HEK293 (cell line): ENCODE results near the gene AVPR1B.

Experiments
- MYNN ChIP-seq: fragments of 450-650 bp; formaldehyde crosslinking; IDR thresholded peaks from 2 replicates; pipeline ENCODE4 v1.5.1; 2016; ENCODE audit warnings: missing biosample characterization, missing genetic modification characterization, borderline replicate concordance
- OVOL3 ChIP-seq: fragments of 450-650 bp; formaldehyde crosslinking; IDR thresholded peaks from 2 replicates; pipeline ENCODE4 v1.5.1; 2016; ENCODE audit warnings: missing biosample characterization, missing genetic modification characterization
- PRDM1 ChIP-seq: fragments of 450-650 bp; formaldehyde crosslinking; IDR thresholded peaks from 2 replicates; pipeline ENCODE4; 2016; ENCODE audit warnings: missing biosample characterization, missing genetic modification characterization
- YY1 ChIP-seq: fragments of 450-650 bp; formaldehyde crosslinking; IDR thresholded peaks from 2 replicates; pipeline ENCODE4 v1.5.1; 2018; ENCODE audit warnings: missing biosample characterization, missing genetic modification characterization
- ZNF121 ChIP-seq: fragments of 450-650 bp; formaldehyde crosslinking; IDR thresholded peaks from 2 replicates; pipeline ENCODE4 v1.5.1; 2016; ENCODE audit warnings: missing biosample characterization, missing genetic modification characterization
- ZNF175 ChIP-seq: fragments of 450-650 bp; formaldehyde crosslinking; IDR thresholded peaks from 2 replicates; pipeline ENCODE4 v1.5.1; 2016; ENCODE audit warnings: missing biosample characterization, missing genetic modification characterization
- ZNF302 ChIP-seq: fragments of 450-650 bp; formaldehyde crosslinking; IDR thresholded peaks from 2 replicates; pipeline ENCODE4 v1.5.1; 2016; ENCODE audit warnings: missing biosample characterization, missing genetic modification characterization, low read depth
- ZNF510 ChIP-seq: fragments of 450-650 bp; formaldehyde crosslinking; IDR thresholded peaks from 2 replicates; pipeline ENCODE4 v1.5.1; 2018; ENCODE audit warnings: mild to moderate bottlenecking, missing genetic modification characterization, missing biosample characterization; ENCODE audit not compliant: insufficient replicate concordance
- ZNF549 ChIP-seq: fragments of 450-650 bp; IDR thresholded peaks from 2 replicates; pipeline ENCODE4 v1.5.1; 2018; ENCODE audit warnings: missing biosample characterization, missing genetic modification characterization, mild to moderate bottlenecking, inconsistent platforms, moderate library complexity
- ZNF629 ChIP-seq: fragments of 450-650 bp; formaldehyde crosslinking; IDR thresholded peaks from 2 replicates; pipeline ENCODE4 v1.5.1; 2017; ENCODE audit warnings: missing biosample characterization, missing genetic modification characterization
- ZNF792 ChIP-seq: fragments of 450-650 bp; formaldehyde crosslinking; IDR thresholded peaks from 2 replicates; pipeline ENCODE4 v1.5.1; 2016; ENCODE audit warnings: missing biosample characterization, missing genetic modification characterization
- TF ChIP-seq, protein P1 (sequence below): fragments of 450-650 bp; formaldehyde crosslinking; IDR thresholded peaks from 2 replicates; pipeline ENCODE4 v1.5.1; 2016; ENCODE audit warnings: missing biosample characterization, missing genetic modification characterization

GRCh38 chr1:206097381-206097780, 19.8 kb downstream of the AVPR1B start:
- TF ChIP-seq ZNF510 (tag by site-specific recombination) (no peak), ZNF549 (tag by site-specific recombination) (no peak), ZNF302 (tag by site-specific recombination) (no peak), ZNF175 (tag by site-specific recombination) (no peak), ZNF792 (tag by site-specific recombination) (no peak), MYNN (tag by site-specific recombination) (no peak), OVOL3 (tag by site-specific recombination) (no peak), YY1 (tag by site-specific recombination) (no peak), PRDM1 (tag by site-specific recombination) (no peak), ZNF629 (tag by site-specific recombination) (no peak), ZNF121 (no peak)
- TF ChIP-seq, protein P1, sequence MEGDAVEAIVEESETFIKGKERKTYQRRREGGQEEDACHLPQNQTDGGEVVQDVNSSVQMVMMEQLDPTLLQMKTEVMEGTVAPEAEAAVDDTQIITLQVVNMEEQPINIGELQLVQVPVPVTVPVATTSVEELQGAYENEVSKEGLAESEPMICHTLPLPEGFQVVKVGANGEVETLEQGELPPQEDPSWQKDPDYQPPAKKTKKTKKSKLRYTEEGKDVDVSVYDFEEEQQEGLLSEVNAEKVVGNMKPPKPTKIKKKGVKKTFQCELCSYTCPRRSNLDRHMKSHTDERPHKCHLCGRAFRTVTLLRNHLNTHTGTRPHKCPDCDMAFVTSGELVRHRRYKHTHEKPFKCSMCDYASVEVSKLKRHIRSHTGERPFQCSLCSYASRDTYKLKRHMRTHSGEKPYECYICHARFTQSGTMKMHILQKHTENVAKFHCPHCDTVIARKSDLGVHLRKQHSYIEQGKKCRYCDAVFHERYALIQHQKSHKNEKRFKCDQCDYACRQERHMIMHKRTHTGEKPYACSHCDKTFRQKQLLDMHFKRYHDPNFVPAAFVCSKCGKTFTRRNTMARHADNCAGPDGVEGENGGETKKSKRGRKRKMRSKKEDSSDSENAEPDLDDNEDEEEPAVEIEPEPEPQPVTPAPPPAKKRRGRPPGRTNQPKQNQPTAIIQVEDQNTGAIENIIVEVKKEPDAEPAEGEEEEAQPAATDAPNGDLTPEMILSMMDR, result no peak
